GM23248 (cell line): ENCODE data around the gene SLC5A11. TPM values are rescaled to one million over a fixed set of nuclear protein-coding genes. Genes with fewer than 3 reads are reported as not detected.
A peak's percentile ranks its signal among the peaks of the same experiment; 100 is the strongest.
"Not testable (repeated sequence)": the region's sequence is repeated elsewhere in the genome, so short reads cannot be mapped to it uniquely, and the experiment has no call there.

Source experiments
- DNase-seq: peaks from one replicate; pipeline ENCODE4 v3.0.0-alpha.2; 2015
- H2AFZ ChIP-seq: fragments of 200-600 bp; sonication (generic); 2 replicates; pipeline ENCODE4 v1.6.1; 2016; ENCODE audit warnings: antibody characterized with exemption
- H3F3A ChIP-seq: fragments of 200-600 bp; sonication (generic); 2 replicates; pipeline ENCODE4 v1.6.1; 2016; ENCODE audit warnings: mild to moderate bottlenecking, antibody characterized with exemption, mixed run types; ENCODE audit not compliant: insufficient read depth
- H3K27ac ChIP-seq: fragments of 200-600 bp; sonication (generic); 2 replicates; pipeline ENCODE4 v1.5.1; 2016; ENCODE audit warnings: mild to moderate bottlenecking
- H3K27me3 ChIP-seq: fragments of 200-600 bp; sonication (generic); replicated peaks from 2 replicates; pipeline ENCODE4 v1.6.1; 2016; ENCODE audit warnings: mild to moderate bottlenecking; ENCODE audit not compliant: insufficient read depth
- H3K36me3 ChIP-seq: fragments of 200-600 bp; sonication (generic); 2 replicates; pipeline ENCODE4 v1.6.1; 2016; ENCODE audit warnings: low read depth, mild to moderate bottlenecking
- H3K4me1 ChIP-seq: fragments of 200-600 bp; sonication (generic); 2 replicates; pipeline ENCODE4 v1.6.1; 2016; ENCODE audit warnings: mild to moderate bottlenecking; ENCODE audit not compliant: insufficient read depth
- H3K4me2 ChIP-seq: fragments of 200-600 bp; sonication (generic); one replicate; pipeline ENCODE4 v1.6.1; 2016; ENCODE audit warnings: mild to moderate bottlenecking; ENCODE audit not compliant: unreplicated experiment
- H3K4me3 ChIP-seq: fragments of 200-600 bp; sonication (generic); 2 replicates; pipeline ENCODE4 v1.5.1; 2016; ENCODE audit warnings: mild to moderate bottlenecking
- H3K79me2 ChIP-seq: fragments of 200-600 bp; sonication (generic); 2 replicates; pipeline ENCODE4 v1.6.1; 2016; ENCODE audit warnings: mild to moderate bottlenecking; ENCODE audit not compliant: insufficient read depth
- H3K9ac ChIP-seq: fragments of 200-600 bp; sonication (generic); 2 replicates; pipeline ENCODE4 v1.6.1; 2016; ENCODE audit warnings: mild to moderate bottlenecking
- H3K9me2 ChIP-seq: fragments of 200-600 bp; sonication (generic); 2 replicates; pipeline ENCODE4 v1.6.1; 2016; ENCODE audit warnings: mixed run types, mild to moderate bottlenecking, moderate library complexity; ENCODE audit not compliant: insufficient read depth
- H3K9me3 ChIP-seq: fragments of 200-600 bp; sonication (generic); one replicate; pipeline ENCODE4 v1.6.1; 2017; ENCODE audit warnings: low read depth
- H4K20me1 ChIP-seq: fragments of 200-600 bp; sonication (generic); 2 replicates; pipeline ENCODE4 v1.6.0; 2016; ENCODE audit not compliant: insufficient read depth
- EZH2 ChIP-seq: fragments of 200-600 bp; sonication (generic); IDR thresholded peaks from 2 replicates; pipeline ENCODE4 v1.6.1; 2018; ENCODE audit warnings: antibody characterized with exemption, mild to moderate bottlenecking; ENCODE audit not compliant: insufficient read depth, poor library complexity, severe bottlenecking
- EZH2phosphoT487 ChIP-seq: fragments of 200-600 bp; sonication (generic); IDR thresholded peaks from 2 replicates; pipeline ENCODE4 v1.6.1; 2018; ENCODE audit warnings: antibody characterized with exemption, moderate library complexity, mild to moderate bottlenecking, low read depth; ENCODE audit not compliant: insufficient read depth
- WGBS, 2 experiments: methylation state at CpG; one replicate each; pipeline ENCODE4 v1.1.6; 2015 to 2017; ENCODE audit warnings: low lambda C conversion rate in 2 of 2, low coverage in 1 of 2; ENCODE audit errors: missing lambda C conversion rate in 2 of 2; 5-methylcytosine and 5-hydroxymethylcytosine counted together
- in situ Hi-C: fragments of 300-500 bp; cut with MboI; formaldehyde crosslinking; loops from 2 replicates; pipeline ENCODE4 v1.15.0; 2020
- polyA plus RNA-seq: library from polyadenylated mRNA; unstranded; fragments of >200 nt; fragmentation: Nextera tagmentation; extraction: Ambion mirVana; gene quantifications from 2 replicates; pipeline ENCODE4 v1.2.1, GENCODE V29; 2016
- total RNA-seq: library from RNA; depleted of rRNA; stranded (reverse); fragments of >200 nt; shearing (Covaris generic); gene quantifications from 2 replicates; pipeline ENCODE4 v1.2.3, GENCODE V29; 2014

SLC5A11 gene
- total and polyA plus RNA-seq, 2 experiments from 2014 or later = not detected

- Histone ChIP-seq H4K20me1 (no peaks in the 10 kb centered on the region), H3K9me3 (no peaks in the 10 kb centered on the region), H2AFZ (no peak overlapping the region), H3K4me1 (no peaks in the 10 kb centered on the region), H3F3A (no peaks in the 10 kb centered on the region), H3K9me2 (no peaks in the 10 kb centered on the region), H3K79me2 (no peaks in the 10 kb centered on the region), H3K9ac (no peak overlapping the region), H3K4me3 (no peak overlapping the region), H3K4me2 (no peak overlapping the region), H3K27me3 (peaks cover 10% of the 10 kb centered on the region), H3K27ac (no peak overlapping the region), H3K36me3 (no peaks in the 10 kb centered on the region)
- no peak for TF ChIP-seq EZH2phosphoT487
- no peak for TF ChIP-seq EZH2
- in situ Hi-C loops = no loop called here
- WGBS, 2 experiments = 77 to 81% methylated on average over 13 of the region's 13 CpGs
- DNase-seq = no peak
Observed at GRCh38 chr16:24890746-24891145, 45.0 kb downstream of the SLC5A11 start.

GRCh38 chr16:24896439-24896838 is 50.7 kb downstream of the SLC5A11 start:
- no peak overlapping the region for H2AFZ ChIP-seq
- 84% methylated on average over 1 of the region's 1 CpG for WGBS, 2 experiments
- H3F3A ChIP-seq = no peaks in the 10 kb centered on the region
- H3K9me2 ChIP-seq = no peaks in the 10 kb centered on the region
- TF ChIP-seq EZH2phosphoT487 (no peak), EZH2 (no peak)
- H3K27me3 ChIP-seq = no peaks in the 10 kb centered on the region; the same call in 1 of the 2 replicates
- no peaks in the 10 kb centered on the region for H3K79me2 ChIP-seq
- no peaks in the 10 kb centered on the region for H4K20me1 ChIP-seq
- no peak overlapping the region for H3K27ac ChIP-seq
- in situ Hi-C loops = no loop called here
- DNase-seq = no peak
- H3K4me2 ChIP-seq = no peak overlapping the region
- no peak overlapping the region for H3K4me3 ChIP-seq
- H3K9me3 ChIP-seq = no peaks in the 10 kb centered on the region
- no peaks in the 10 kb centered on the region for H3K4me1 ChIP-seq
- no peaks in the 10 kb centered on the region for H3K36me3 ChIP-seq
- H3K9ac ChIP-seq = no peak overlapping the region

- H3K27ac ChIP-seq, in situ Hi-C loops, H3K4me3 ChIP-seq, H2AFZ ChIP-seq, DNase-seq, H3K9me2 ChIP-seq, H3K4me1 ChIP-seq, H3K36me3 ChIP-seq, H3F3A ChIP-seq, H3K79me2 ChIP-seq, H4K20me1 ChIP-seq, H3K27me3 ChIP-seq, H3K9me3 ChIP-seq, H3K9ac ChIP-seq, H3K4me2 ChIP-seq: not testable (repeated sequence)
- 20 to 37% methylated on average over 2 of the region's 2 CpGs for WGBS, 2 experiments
Observed at GRCh38 chr16:24897522-24897921, 51.8 kb downstream of the SLC5A11 start.

- no peaks in the 10 kb centered on the region for H4K20me1 ChIP-seq
- no peaks in the 10 kb centered on the region for H3K79me2 ChIP-seq
- no peaks in the 10 kb centered on the region for H3K4me1 ChIP-seq
- DNase-seq = no peak
- H3F3A ChIP-seq = no peaks in the 10 kb centered on the region
- H3K27ac ChIP-seq = no peak overlapping the region
- no peaks in the 10 kb centered on the region for H3K9me3 ChIP-seq
- TF ChIP-seq EZH2phosphoT487 = no peak
- no peak for TF ChIP-seq EZH2
- H3K36me3 ChIP-seq = no peaks in the 10 kb centered on the region
- H2AFZ ChIP-seq = no peak overlapping the region
- no peaks in the 10 kb centered on the region for H3K9me2 ChIP-seq
- in situ Hi-C loops = no loop called here
- H3K4me3 ChIP-seq = no peak overlapping the region
- H3K9ac ChIP-seq = no peak overlapping the region
- no peak overlapping the region for H3K4me2 ChIP-seq
- H3K27me3 ChIP-seq = no peaks in the 10 kb centered on the region
Observed at GRCh38 chr16:24900230-24900629, 54.5 kb downstream of the SLC5A11 start.

GRCh38 chr16:24906199-24906808 is 60.5 kb downstream of the SLC5A11 start:
- no peak overlapping the region for H3K4me3 ChIP-seq
- in situ Hi-C loops = no loop called here
- no peaks in the 10 kb centered on the region for H3K27me3 ChIP-seq
- no peaks in the 10 kb centered on the region for H3K79me2 ChIP-seq
- H3F3A ChIP-seq = no peaks in the 10 kb centered on the region
- no peak overlapping the region for H3K9ac ChIP-seq
- H3K9me3 ChIP-seq = no peaks in the 10 kb centered on the region
- no peak overlapping the region for H3K27ac ChIP-seq
- peak; percentile 65 for DNase-seq
- peak overlapping the region; percentile 52; the same call in 1 of the 2 replicates for H2AFZ ChIP-seq
- H3K9me2 ChIP-seq = no peaks in the 10 kb centered on the region
- no peak for TF ChIP-seq EZH2phosphoT487
- no peak for TF ChIP-seq EZH2
- H3K4me1 ChIP-seq = no peaks in the 10 kb centered on the region
- no peak overlapping the region for H3K4me2 ChIP-seq
- no peaks in the 10 kb centered on the region for H4K20me1 ChIP-seq
- H3K36me3 ChIP-seq = no peaks in the 10 kb centered on the region
- WGBS, 2 experiments = 33 to 38% methylated on average over 13 to 14 of the region's 14 CpGs
